ENCODE results near the gene OPRL1.

Gene OPRL1

DNA sequence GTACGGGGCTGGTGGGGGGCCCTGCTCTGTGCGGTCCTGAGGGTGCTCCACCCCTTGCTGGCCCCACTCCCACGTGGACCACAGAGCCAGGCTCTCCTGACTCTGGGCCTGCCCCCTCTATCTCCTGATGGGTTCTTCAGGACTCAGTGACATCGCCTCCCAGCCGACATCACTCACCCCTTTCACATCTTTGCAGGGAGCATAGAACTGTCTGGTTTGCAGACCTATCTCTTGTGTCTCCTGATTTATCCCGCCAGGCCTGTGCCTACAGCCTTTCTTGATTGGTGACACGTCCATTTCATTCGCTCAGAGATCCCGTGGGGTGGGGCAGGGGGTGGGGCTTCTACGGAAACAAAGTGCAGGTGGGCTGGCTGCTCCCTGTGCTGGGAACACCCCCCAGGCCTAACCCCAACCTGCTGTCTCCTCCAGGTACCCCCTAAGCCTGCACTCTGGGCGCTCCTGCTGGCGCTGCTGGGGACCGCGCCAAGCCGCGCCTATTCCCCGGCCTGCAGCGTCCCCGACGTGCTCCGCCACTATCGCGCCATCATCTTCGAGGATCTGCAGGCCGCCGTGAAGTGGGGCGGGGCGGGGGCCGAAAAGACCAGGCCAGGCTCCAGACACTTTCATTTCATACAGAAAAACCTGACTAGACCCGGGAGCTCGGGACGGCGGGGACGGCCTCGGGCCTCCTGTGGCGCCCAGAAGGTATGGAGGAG, 42.2 kb upstream of the OPRL1 start:
- Histone ChIP-seq H3K4me3 (ENCODE audit: low read length in 2 of 2) (no peak overlapping the region), H3K27ac (ENCODE audit: low read length) (no peak overlapping the region), H3K27me3 (ENCODE audit: control insufficient read depth in 1 of 2, insufficient read depth in 2 of 2, low read length in 2 of 2) (peaks cover 37 to 58% of the 10 kb centered on the region in 2 donors), H3K36me3 (ENCODE audit: control insufficient read depth in 2 of 2, insufficient read depth in 2 of 2, low read length in 2 of 2) (peaks cover 10 to 17% of the 10 kb centered on the region in 2 donors), H3K4me1 (ENCODE audit: control insufficient read depth, insufficient read depth, low read length) (peaks cover 35% of the 10 kb centered on the region), H3K9me3 (ENCODE audit: control insufficient read depth in 2 of 2, low read length in 2 of 2) (no peaks in the 10 kb centered on the region), H3K9ac (ENCODE audit: low read length in 2 of 2) (no peak overlapping the region)

DNA sequence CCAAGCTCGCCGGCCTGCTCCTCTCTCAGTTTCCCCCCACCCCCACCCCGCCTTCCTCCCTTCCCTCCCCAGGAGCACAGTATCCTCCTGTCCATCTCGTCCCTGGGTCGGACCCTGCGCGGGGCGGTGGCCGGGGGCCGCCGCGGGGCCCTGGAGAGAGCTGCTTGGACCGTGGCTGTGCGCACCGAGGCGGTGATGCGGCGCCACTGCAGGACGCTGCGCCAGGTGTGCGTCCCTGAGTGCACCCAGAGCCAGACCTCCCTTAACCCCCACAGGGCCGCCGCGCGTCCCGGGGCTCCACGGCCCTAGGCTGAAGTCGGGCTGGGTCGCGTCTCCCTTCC, 41.7 kb upstream of the OPRL1 start:
- no peak overlapping the region for H3K27ac ChIP-seq (ENCODE audit: low read length)
- no peaks in the 10 kb centered on the region for H3K9me3 ChIP-seq (ENCODE audit: control insufficient read depth in 2 of 2, low read length in 2 of 2)
- peak overlapping the region in 1 of 2 donors; percentile 65 for H3K4me3 ChIP-seq (ENCODE audit: low read length in 2 of 2)
- peaks cover 35% of the 10 kb centered on the region for H3K4me1 ChIP-seq (ENCODE audit: control insufficient read depth, insufficient read depth, low read length)
- H3K36me3 ChIP-seq (ENCODE audit: control insufficient read depth in 2 of 2, insufficient read depth in 2 of 2, low read length in 2 of 2) = peaks cover 7 to 11% of the 10 kb centered on the region in 2 donors
- H3K9ac ChIP-seq (ENCODE audit: low read length in 2 of 2) = no peak overlapping the region
- peaks cover 37 to 58% of the 10 kb centered on the region in 2 donors for H3K27me3 ChIP-seq (ENCODE audit: control insufficient read depth in 1 of 2, insufficient read depth in 2 of 2, low read length in 2 of 2)

DNA sequence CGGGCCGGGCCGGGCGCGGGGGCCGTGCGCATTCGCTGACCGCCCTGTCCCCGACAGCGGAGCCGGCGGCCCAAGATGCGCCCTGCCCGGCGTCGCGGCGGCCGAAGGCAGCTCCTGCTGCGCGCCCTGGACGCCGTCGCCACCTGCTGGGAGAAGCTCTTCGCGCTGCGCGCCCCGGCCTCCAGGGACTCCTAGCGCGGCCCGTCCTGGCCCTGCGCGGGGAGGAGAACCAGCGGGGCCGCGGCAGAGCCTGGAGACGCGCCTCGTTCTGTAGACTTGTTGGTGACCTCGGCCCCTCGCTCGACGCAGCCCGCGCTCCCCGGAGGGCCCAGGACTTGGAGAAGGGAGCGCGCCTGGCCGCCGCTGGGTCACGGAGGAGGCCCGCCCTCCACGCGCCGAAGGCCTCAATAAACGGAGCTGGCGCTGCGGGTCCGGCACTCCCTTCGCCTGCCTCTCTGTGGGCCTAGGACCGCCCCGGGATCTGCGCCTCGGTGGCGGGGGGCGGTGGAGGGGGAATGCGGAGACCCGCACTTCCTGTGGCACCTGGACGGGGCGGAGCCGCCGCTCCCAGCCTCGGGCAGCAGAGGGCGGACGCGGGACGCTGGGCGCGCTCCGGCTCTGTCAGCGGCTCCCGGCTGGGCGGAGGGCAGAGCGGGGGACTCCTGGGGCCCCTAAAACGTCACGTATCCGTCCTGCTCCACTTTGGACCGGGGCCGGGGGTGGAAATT, 41.2 kb upstream of the OPRL1 start:
- peak overlapping the region; percentile 25 to 65 for H3K4me3 ChIP-seq (ENCODE audit: low read length in 2 of 2)
- H3K9me3 ChIP-seq (ENCODE audit: control insufficient read depth in 2 of 2, low read length in 2 of 2) = no peaks in the 10 kb centered on the region
- H3K9ac ChIP-seq (ENCODE audit: low read length in 2 of 2) = no peak overlapping the region
- H3K27me3 ChIP-seq (ENCODE audit: control insufficient read depth in 1 of 2, insufficient read depth in 2 of 2, low read length in 2 of 2) = peaks cover 37 to 60% of the 10 kb centered on the region in 2 donors
- peaks cover 7 to 9% of the 10 kb centered on the region in 2 donors for H3K36me3 ChIP-seq (ENCODE audit: control insufficient read depth in 2 of 2, insufficient read depth in 2 of 2, low read length in 2 of 2)
- peaks cover 35% of the 10 kb centered on the region for H3K4me1 ChIP-seq (ENCODE audit: control insufficient read depth, insufficient read depth, low read length)
- no peak overlapping the region for H3K27ac ChIP-seq (ENCODE audit: low read length)

DNA sequence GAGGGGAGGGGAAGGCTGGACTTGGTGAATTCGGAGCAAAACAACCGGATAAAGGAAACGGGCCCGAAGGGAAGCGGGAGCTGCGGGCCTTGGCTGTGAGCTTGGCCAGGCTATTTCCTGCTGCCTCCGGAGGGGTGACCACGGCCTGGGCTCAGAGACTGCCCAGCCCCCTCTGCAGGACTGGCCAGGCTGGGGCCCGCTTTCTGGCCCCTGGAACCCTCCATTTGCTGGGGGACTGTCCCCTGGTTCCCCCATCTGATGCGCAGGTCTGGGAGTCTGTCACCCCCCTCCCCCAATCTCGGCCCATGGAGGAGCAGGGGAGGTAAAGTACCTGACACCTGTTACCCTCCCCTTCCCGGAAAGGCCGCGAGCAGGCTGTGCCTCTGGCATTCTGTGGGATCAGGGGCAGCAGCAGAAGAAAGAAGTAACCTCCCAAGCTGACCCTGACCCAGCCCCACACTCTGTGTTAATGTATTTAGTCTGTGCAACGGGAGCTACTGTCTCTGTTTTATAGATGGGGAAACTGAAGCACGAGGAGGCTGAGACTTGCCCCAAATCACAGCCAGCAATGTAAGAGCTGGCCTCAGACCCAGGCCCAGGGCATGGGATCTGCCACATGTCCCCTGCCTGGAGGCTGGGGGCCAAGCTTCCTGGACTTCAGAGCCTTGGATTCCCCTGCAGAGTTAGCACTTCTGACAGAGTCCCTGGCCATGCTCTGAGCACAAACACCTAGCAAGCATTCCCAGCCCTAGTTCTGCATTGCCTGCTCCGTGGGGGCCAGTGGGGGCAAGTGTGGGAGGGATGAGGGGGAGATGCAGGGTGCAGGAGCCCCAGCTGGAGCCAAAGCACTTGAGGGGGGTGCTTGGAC, 40.4 kb upstream of the OPRL1 start:
- peak overlapping the region; percentile 25 to 65 for H3K4me3 ChIP-seq (ENCODE audit: low read length in 2 of 2)
- no peak overlapping the region for H3K9ac ChIP-seq (ENCODE audit: low read length in 2 of 2)

DNA sequence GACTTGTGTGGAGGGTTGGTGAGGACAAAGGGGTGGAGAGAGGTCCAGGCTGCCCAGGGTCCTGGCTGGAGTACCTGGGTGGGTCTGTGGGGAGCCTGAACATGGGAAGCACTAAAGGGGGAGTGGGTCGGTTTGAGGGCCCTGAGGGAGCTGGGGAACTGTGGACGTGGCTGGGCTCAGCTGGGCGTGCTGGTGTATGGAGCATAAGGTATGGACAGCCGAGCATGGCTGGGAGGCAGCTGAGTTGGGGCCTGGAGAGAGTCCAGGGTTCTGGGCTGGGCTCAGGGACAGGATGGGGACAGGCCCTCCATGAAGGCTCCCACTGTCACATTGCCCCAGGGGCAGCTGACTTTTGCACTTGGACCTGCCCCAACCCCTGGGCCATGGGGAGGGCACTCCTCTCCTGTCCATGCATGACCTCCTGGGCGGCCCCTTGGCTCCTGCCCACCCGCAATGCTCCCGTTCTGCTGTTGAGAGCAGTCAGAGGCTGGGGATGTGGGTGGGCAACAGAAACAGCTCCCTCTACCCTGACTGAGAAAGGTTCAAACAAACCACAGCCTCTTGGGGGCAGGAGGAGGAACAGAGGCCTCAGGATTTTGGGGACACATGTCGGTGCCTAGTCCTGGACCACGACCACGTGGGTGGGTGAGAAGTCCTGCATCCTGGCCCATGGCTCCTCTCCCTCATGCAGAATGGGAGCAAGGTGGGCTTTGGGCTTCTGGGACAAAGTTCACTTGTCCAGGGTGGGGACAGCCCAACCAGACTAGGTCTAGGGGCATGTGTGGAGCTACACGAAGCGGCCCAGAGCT, 39.4 kb upstream of the OPRL1 start:
- H3K4me3 ChIP-seq (ENCODE audit: low read length in 2 of 2) = no peak overlapping the region
- H3K9me3 ChIP-seq (ENCODE audit: control insufficient read depth in 2 of 2, low read length in 2 of 2) = no peaks in the 10 kb centered on the region
- H3K4me1 ChIP-seq (ENCODE audit: control insufficient read depth, insufficient read depth, low read length) = peaks cover 35% of the 10 kb centered on the region
- peaks cover 42 to 71% of the 10 kb centered on the region in 2 donors for H3K27me3 ChIP-seq (ENCODE audit: control insufficient read depth in 1 of 2, insufficient read depth in 2 of 2, low read length in 2 of 2)
- H3K27ac ChIP-seq (ENCODE audit: low read length) = no peak overlapping the region
- H3K9ac ChIP-seq (ENCODE audit: low read length in 2 of 2) = no peak overlapping the region
- H3K36me3 ChIP-seq (ENCODE audit: control insufficient read depth in 2 of 2, insufficient read depth in 2 of 2, low read length in 2 of 2) = no peaks in the 10 kb centered on the region

More for the DNA sequence above, 40.4 kb upstream of the OPRL1 start:
- H3K4me1 ChIP-seq (ENCODE audit: control insufficient read depth, insufficient read depth, low read length) = peaks cover 35% of the 10 kb centered on the region
- H3K36me3 ChIP-seq (ENCODE audit: control insufficient read depth in 2 of 2, insufficient read depth in 2 of 2, low read length in 2 of 2) = peaks cover 0 to 2% of the 10 kb centered on the region in 2 donors
- H3K27me3 ChIP-seq (ENCODE audit: control insufficient read depth in 1 of 2, insufficient read depth in 2 of 2, low read length in 2 of 2) = peaks cover 37 to 62% of the 10 kb centered on the region in 2 donors
- H3K9me3 ChIP-seq (ENCODE audit: control insufficient read depth in 2 of 2, low read length in 2 of 2) = no peaks in the 10 kb centered on the region
- H3K27ac ChIP-seq (ENCODE audit: low read length) = peak overlapping the region; percentile 6

DNA sequence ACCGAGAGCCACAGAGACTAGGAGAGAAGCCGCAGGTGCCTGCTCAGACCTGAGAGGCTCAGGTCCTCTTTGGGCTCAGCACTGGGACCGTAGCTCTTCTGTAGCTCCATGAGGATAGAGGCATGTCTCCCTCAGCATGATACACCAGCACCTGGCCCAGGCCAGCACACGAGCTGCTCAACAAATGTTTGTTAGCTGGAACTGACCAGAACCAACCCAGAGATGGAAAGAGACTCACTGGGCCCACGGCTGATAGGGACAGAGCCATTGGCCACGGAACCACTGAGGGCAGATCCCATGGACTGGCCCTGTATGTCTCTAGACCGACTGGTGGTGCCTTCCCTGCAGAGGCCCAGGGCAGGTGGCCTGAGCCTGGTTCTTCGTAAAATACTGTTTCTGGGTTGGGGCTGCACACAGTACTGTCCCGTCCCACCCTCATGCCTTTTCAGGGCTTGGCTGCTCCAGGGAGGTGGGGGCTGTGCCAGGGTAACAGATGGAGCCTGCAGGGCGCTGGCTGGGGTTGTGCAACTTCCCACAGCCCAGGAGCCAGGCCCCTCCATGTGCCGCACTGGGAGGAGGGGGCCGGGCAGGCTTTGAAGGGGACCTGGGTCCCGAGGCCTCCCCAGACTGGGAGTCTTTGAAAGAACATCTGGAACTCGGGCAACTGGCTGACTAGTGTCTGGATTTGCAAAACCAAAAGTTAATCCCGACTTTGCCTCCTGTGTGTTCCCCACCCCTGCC, 38.7 kb upstream of the OPRL1 start:
- no peak overlapping the region for H3K4me3 ChIP-seq (ENCODE audit: low read length in 2 of 2)
- H3K27me3 ChIP-seq (ENCODE audit: control insufficient read depth in 1 of 2, insufficient read depth in 2 of 2, low read length in 2 of 2) = peaks cover 49 to 79% of the 10 kb centered on the region in 2 donors
- no peaks in the 10 kb centered on the region for H3K36me3 ChIP-seq (ENCODE audit: control insufficient read depth in 2 of 2, insufficient read depth in 2 of 2, low read length in 2 of 2)
- H3K9me3 ChIP-seq (ENCODE audit: control insufficient read depth in 2 of 2, low read length in 2 of 2) = no peaks in the 10 kb centered on the region
- no peak overlapping the region for H3K27ac ChIP-seq (ENCODE audit: low read length)
- H3K9ac ChIP-seq (ENCODE audit: low read length in 2 of 2) = no peak overlapping the region
- H3K4me1 ChIP-seq (ENCODE audit: control insufficient read depth, insufficient read depth, low read length) = peaks cover 35% of the 10 kb centered on the region

DNA sequence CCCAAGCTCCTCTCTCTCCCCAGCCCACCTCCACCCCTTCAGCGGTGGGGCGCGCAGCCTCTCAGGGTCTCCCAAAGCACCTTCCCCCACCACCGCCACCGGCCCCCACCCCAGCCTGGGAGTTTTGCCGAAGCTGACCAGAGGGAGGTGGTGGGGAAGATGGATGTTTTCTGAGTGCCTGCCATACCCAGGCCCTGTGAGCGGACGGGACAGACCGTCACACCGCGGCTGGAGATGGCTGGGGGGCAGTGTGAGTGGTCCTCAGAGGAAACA, 38.2 kb upstream of the OPRL1 start:
- Histone ChIP-seq H3K9me3 (ENCODE audit: control insufficient read depth in 2 of 2, low read length in 2 of 2) (no peaks in the 10 kb centered on the region), H3K27ac (ENCODE audit: low read length) (no peak overlapping the region), H3K27me3 (ENCODE audit: control insufficient read depth in 1 of 2, insufficient read depth in 2 of 2, low read length in 2 of 2) (peaks cover 50 to 80% of the 10 kb centered on the region in 2 donors), H3K36me3 (ENCODE audit: control insufficient read depth in 2 of 2, insufficient read depth in 2 of 2, low read length in 2 of 2) (no peaks in the 10 kb centered on the region), H3K4me1 (ENCODE audit: control insufficient read depth, insufficient read depth, low read length) (peaks cover 31% of the 10 kb centered on the region), H3K4me3 (ENCODE audit: low read length in 2 of 2) (no peak overlapping the region), H3K9ac (ENCODE audit: low read length in 2 of 2) (no peak overlapping the region)

DNA sequence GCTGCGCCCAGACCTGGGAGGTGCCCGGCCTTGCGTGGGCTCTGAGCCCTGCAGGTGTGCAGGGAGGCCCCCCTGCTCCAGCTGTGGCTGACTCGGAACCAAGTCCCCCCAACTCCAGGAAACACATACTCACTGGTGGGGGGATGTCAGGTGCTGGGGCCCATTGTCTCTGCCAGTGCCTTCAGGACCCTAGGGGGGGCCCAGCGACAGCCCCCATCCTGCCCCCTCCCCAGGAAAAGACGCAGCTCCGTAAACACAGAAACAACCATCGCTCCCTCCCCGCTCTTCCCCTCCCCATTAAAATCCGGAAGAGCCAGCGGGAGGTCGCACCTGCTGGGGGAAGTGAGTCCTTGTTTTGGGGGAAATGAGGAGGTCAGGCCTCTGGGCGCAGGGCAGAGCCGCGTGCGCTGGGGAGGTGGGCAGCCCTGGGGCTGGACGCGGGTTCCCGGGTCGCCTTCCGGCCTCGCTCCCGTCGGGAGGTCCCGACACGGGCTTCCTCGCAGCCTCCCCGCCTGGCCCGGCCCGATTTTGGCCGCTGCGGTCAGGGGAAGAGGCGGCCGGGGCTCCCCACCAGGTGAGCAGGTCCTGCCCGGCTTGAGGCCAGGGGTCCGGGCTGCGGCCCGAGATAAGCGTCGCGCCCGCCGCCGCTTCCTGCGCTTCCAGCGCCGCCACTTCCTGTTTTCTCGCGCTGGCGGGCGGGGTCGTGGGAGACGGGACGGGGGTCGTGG, 37.7 kb upstream of the OPRL1 start:
- H3K9me3 ChIP-seq (ENCODE audit: control insufficient read depth in 2 of 2, low read length in 2 of 2) = no peaks in the 10 kb centered on the region
- H3K4me3 ChIP-seq (ENCODE audit: low read length in 2 of 2) = peak overlapping the region in 1 of 2 donors; percentile 55
- H3K9ac ChIP-seq (ENCODE audit: low read length in 2 of 2) = no peak overlapping the region
- no peak overlapping the region for H3K27ac ChIP-seq (ENCODE audit: low read length)
- peaks cover 51 to 78% of the 10 kb centered on the region in 2 donors for H3K27me3 ChIP-seq (ENCODE audit: control insufficient read depth in 1 of 2, insufficient read depth in 2 of 2, low read length in 2 of 2)
- H3K4me1 ChIP-seq (ENCODE audit: control insufficient read depth, insufficient read depth, low read length) = peaks cover 30% of the 10 kb centered on the region
- no peaks in the 10 kb centered on the region for H3K36me3 ChIP-seq (ENCODE audit: control insufficient read depth in 2 of 2, insufficient read depth in 2 of 2, low read length in 2 of 2)

DNA sequence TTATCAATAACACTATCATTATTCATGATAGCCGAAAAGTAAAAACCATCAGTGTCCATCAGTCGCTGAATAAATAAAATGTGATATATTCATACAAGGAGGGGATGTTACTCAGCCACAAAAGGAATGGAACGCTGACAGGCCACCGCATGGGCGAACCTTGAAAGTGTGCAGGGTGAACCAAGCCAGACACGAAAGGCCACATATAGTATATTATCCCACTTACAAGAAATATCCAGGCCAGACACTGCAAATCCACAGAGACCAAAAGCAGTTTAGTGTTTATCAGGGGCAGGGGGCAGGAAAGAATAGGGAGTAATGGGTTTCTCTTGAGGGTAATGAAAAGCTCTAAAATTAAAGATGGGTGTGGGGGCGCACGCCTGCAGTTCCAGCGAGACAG, 36.1 kb upstream of the OPRL1 start:
- no peaks in the 10 kb centered on the region for H3K9me3 ChIP-seq (ENCODE audit: control insufficient read depth in 2 of 2, low read length in 2 of 2)
- no peak overlapping the region for H3K27ac ChIP-seq (ENCODE audit: low read length)
- peaks cover 50 to 77% of the 10 kb centered on the region in 2 donors for H3K27me3 ChIP-seq (ENCODE audit: control insufficient read depth in 1 of 2, insufficient read depth in 2 of 2, low read length in 2 of 2)
- peaks cover 24% of the 10 kb centered on the region for H3K4me1 ChIP-seq (ENCODE audit: control insufficient read depth, insufficient read depth, low read length)
- no peak overlapping the region for H3K4me3 ChIP-seq (ENCODE audit: low read length in 2 of 2)
- H3K9ac ChIP-seq (ENCODE audit: low read length in 2 of 2) = no peak overlapping the region
- H3K36me3 ChIP-seq (ENCODE audit: control insufficient read depth in 2 of 2, insufficient read depth in 2 of 2, low read length in 2 of 2) = no peaks in the 10 kb centered on the region
